Measurements from ENCODE around the gene PTGDR2. TPM values are rescaled to one million over a fixed set of nuclear protein-coding genes. Genes with fewer than 3 reads are reported as not detected.

PTGDR2 gene
- total and polyA plus RNA-seq, 2 experiments from 2014 or later, result 0.07 to 0.09 TPM

DNA sequence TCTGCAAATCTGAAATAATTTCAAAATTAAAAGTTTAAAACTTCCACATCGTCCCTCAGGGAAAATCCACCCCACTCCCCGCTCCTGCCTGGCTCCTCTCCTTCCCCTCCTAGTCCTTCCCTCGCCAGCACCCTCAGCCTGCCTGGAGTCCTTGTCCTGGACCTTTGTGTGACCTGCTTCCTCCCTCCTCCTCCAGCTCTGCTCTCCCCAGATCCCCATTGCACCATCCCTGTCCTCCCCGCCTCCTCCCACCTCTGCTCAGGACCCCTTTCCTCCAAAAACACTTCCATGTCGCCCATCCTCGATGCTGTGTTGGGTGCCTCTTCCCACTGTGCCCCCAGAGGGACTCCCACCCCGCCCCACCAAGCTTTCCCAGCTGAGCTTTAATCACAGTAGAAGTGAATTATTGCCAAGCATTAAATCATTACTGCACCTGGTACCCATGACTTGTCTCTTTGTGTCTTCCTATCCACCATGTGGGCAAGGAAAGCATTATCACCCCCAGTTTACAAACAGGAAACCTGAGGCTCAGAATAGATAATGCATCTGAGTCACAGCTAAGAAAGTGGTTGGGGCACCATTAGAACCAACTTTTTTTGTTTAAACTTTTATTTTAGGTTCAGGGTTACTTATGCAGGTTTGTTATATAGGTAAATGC, 9.2 kb upstream of the PTGDR2 start:
- Histone ChIP-seq H3K27me3 (no peaks in the 10 kb centered on the region), H3K4me1 (ENCODE audit: low read depth) (peaks cover 6% of the 10 kb centered on the region), H3K36me3 (no peaks in the 10 kb centered on the region), H3K27ac (no peak overlapping the region), H3K9me3 (ENCODE audit: low read depth) (no peaks in the 10 kb centered on the region), H3K4me3 (no peak overlapping the region)
- DNase-seq (ENCODE audit: low read depth in 1 of 2, low spot score in 1 of 2), result no peak
- TF ChIP-seq, protein P1, sequence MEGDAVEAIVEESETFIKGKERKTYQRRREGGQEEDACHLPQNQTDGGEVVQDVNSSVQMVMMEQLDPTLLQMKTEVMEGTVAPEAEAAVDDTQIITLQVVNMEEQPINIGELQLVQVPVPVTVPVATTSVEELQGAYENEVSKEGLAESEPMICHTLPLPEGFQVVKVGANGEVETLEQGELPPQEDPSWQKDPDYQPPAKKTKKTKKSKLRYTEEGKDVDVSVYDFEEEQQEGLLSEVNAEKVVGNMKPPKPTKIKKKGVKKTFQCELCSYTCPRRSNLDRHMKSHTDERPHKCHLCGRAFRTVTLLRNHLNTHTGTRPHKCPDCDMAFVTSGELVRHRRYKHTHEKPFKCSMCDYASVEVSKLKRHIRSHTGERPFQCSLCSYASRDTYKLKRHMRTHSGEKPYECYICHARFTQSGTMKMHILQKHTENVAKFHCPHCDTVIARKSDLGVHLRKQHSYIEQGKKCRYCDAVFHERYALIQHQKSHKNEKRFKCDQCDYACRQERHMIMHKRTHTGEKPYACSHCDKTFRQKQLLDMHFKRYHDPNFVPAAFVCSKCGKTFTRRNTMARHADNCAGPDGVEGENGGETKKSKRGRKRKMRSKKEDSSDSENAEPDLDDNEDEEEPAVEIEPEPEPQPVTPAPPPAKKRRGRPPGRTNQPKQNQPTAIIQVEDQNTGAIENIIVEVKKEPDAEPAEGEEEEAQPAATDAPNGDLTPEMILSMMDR (IDR thresholded peaks at IDR 0.05; ENCODE audit: low read depth, low read length), result no peak

DNA sequence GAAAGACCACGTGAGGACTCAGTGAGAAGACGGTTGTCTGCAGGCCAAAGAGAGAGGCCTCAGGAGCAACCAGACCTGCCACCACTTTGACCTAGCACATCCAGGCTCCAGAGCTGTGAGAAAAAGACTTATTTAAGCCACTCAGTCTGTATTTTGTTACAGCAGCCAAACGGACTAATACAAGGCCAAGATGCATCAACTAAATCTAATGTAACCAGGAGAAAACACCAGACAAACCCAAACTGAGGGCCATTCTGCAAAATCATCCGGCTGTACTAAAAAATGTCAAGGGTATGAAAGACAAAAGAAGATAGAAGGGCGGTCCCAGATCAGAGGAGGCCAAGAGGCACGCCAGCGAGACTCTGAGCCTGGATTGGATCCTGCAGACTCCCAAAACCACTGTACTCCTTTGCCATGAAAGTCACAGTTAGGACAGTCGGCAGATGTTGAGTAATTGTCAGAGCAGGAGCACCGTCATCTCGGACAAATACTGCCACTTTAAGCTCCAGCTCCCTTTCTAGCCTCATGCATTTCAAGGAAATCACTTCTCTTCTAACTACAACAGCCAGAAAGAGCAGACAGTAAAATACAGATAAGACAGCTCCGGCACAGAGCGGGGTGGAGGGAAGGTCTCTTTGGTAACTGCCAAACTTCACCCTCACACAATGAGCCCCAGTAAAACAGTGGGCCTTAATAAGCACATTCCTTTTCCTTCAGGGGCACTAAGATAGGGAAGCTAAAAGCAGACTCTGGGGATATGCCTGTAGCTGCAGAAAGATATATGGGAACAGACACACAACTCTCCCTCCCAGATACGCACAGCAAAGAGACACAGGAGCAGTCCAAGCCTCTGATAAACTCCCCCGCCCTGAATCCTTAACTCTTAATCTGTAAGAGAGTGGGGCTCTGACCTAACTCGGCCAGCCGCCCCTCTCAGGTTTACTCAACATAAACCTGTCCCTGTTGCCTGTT, 8.1 kb upstream of the PTGDR2 start:
- Histone ChIP-seq H3K27ac (no peak overlapping the region), H3K36me3 (no peaks in the 10 kb centered on the region), H3K9me3 (ENCODE audit: low read depth) (no peaks in the 10 kb centered on the region), H3K27me3 (no peaks in the 10 kb centered on the region), H3K4me3 (no peak overlapping the region), H3K4me1 (ENCODE audit: low read depth) (peaks cover 6% of the 10 kb centered on the region)
- peak; percentile 7 to 37 for DNase-seq (ENCODE audit: low read depth in 1 of 2, low spot score in 1 of 2)
- TF ChIP-seq, protein P1 (IDR thresholded peaks at IDR 0.05; ENCODE audit: low read depth, low read length), result no peak

DNA sequence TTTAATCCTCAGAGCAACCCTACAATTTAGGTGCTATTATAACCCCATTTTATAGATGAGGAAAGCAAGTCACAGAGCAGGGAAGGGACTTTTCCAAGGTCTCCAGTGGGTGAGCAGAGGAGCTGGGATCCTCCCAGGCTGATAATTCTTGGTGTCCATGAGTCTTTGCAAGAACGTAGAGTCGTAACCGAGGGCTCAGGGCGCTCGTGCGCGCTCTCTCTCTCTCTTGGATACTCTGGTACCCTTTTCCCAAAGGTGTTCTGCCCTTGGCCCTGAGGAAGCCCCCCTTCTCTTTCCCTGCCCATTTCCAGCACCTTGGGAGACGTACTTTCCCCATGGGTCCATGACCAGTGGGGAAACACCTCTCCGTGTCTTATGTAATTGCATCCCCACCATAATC, 6.4 kb upstream of the PTGDR2 start:
- Histone ChIP-seq H3K9me3 (ENCODE audit: low read depth) (no peaks in the 10 kb centered on the region), H3K27me3 (no peaks in the 10 kb centered on the region), H3K4me3 (no peak overlapping the region), H3K4me1 (ENCODE audit: low read depth) (peaks cover 6% of the 10 kb centered on the region), H3K36me3 (no peaks in the 10 kb centered on the region), H3K27ac (no peak overlapping the region)
- TF ChIP-seq, protein P1 (IDR thresholded peaks at IDR 0.05; ENCODE audit: low read depth, low read length), result no peak
- no peak for DNase-seq (ENCODE audit: low read depth in 1 of 2, low spot score in 1 of 2)

DNA sequence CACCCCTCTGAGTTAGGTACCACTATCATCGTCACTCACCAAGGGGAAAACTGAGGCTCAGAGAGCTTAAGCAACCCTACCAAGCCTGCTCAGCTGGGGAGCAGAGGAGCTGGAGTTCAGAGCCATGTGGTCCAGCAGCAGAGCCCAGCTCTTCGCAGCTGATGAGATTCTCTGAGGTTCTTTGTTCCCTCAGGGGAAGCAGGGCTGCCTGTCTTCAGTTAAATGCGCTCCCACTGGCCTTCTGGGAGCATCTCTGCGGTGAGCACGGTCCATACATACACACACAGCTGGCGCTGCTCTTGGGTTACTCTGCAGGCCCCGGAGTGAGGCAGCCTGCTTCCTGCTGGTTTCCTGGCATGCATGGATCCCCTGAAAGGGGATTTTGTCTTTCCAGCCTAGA, 5.2 kb upstream of the PTGDR2 start:
- TF ChIP-seq, protein P1 (IDR thresholded peaks at IDR 0.05; ENCODE audit: low read depth, low read length), result no peak
- no peaks in the 10 kb centered on the region for H3K36me3 ChIP-seq
- DNase-seq (ENCODE audit: low read depth in 1 of 2, low spot score in 1 of 2), result peak in 1 of 2 donors; percentile 44
- peaks cover 6% of the 10 kb centered on the region for H3K4me1 ChIP-seq (ENCODE audit: low read depth)
- no peak overlapping the region for H3K27ac ChIP-seq
- H3K4me3 ChIP-seq, result no peak overlapping the region
- no peaks in the 10 kb centered on the region for H3K27me3 ChIP-seq
- no peaks in the 10 kb centered on the region for H3K9me3 ChIP-seq (ENCODE audit: low read depth)

DNA sequence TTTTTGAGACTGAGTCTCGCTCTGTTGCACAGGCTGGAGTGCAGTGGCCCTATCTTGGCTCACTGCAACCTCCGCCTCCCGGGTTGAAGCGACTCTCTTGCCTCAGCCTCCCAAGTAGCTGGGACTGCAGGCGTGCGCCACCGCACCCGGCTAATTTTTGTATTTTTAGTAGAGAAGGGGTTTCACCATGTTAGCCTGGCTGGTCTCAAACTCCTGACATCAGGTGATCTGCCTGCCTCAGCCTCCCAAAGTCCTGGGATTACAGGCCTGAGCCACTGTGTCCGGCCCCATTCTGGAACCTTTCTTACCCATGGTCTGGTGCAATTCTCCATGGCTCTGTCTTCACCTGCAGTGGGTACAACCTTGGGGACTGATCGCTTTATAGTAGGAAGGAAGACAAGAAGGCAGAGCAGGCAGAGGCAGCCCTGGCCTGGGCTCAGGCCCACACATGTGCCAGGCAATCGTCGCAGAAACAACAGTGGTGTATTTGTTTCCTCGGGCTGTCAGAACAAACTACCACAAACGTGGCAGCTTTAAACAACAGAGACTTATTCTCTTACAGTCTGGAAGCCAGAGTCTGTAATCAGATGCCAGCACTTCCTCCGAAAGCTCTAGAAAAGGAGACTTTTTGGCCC, 4.0 kb upstream of the PTGDR2 start:
- peaks cover 6% of the 10 kb centered on the region for H3K4me1 ChIP-seq (ENCODE audit: low read depth)
- H3K9me3 ChIP-seq (ENCODE audit: low read depth), result no peaks in the 10 kb centered on the region
- TF ChIP-seq, protein P1 (IDR thresholded peaks at IDR 0.05; ENCODE audit: low read depth, low read length), result no peak

More for the DNA sequence above, 4.0 kb upstream of the PTGDR2 start:
- H3K4me3 ChIP-seq, result no peak overlapping the region
- H3K27ac ChIP-seq, result no peak overlapping the region
- H3K27me3 ChIP-seq, result no peaks in the 10 kb centered on the region
- no peak for DNase-seq (ENCODE audit: low read depth in 1 of 2, low spot score in 1 of 2)
- no peaks in the 10 kb centered on the region for H3K36me3 ChIP-seq

All from cardiac muscle cell (in vitro differentiated cells and primary cell).